Posterior vena cava (tissue), 2 donors: ENCODE results near the gene DLG5. TPM values are rescaled to one million over a fixed set of nuclear protein-coding genes. Genes with fewer than 3 reads are reported as not detected.
A peak's percentile ranks its signal among the peaks of the same experiment; 100 is the strongest.
"Not testable (repeated sequence)": the region's sequence is repeated elsewhere in the genome, so short reads cannot be mapped to it uniquely, and the experiment has no call there.

Experiments
- DNase-seq: peaks from one replicate; pipeline ENCODE4 v3.0.0-alpha.2; 2020; ENCODE audit warnings: low spot score
- intact Hi-C, 2 donors: fragments of 100-400 bp; cut with DNase I; formaldehyde crosslinking; loops; one replicate each; pipeline versions ENCODE4 v1.14.1 to v1.14.2; 2022 to 2023
- total RNA-seq, 2 donors: library from RNA; stranded (reverse); fragmentation: NEBNext Ultra II Directional; extraction: Animal tissue kit (Norgen Biotek cat#: 25700); gene quantifications; one replicate each; pipeline ENCODE4 v1.2.1, GENCODE V29; 2021
- donor health status: DM: yes; HTN: yes; CAD: no.
- donor health status: DM: yes; HTN: yes; CAD: no.

Gene DLG5
- total RNA-seq, 2 donors from 2014 or later = 34.4 to 39.9 TPM

- intact Hi-C loops = no loop called here
Measured at GRCh38 chr10:77770868-77771175, 155.7 kb downstream of the DLG5 start.

GRCh38 chr10:77770081-77770867 is 156.3 kb downstream of the DLG5 start:
- intact Hi-C loops = no loop called here
- DNase-seq = peak; percentile 52

More at GRCh38 chr10:77770868-77771175, 155.7 kb downstream of the DLG5 start:
- peak; percentile 43 for DNase-seq

DNA sequence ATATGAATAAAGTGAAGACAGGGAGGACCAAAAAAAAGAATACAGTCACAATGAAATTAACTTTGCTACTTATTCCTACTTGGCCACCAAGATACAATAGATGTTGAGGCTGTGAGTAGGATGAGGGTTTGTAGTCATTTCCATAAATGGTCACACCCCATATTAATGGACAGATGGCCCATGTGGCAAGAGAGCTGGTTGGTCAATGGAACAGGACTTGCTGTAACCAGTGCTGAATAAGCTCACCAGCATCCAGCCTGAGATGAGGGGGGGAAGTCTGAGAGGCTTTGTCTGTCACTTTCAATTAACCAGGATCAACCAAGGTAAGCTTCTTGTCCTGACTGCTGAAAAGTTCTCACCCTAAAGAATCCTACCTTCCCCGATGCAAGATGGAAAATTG is 158.5 kb downstream of the DLG5 start:
- intact Hi-C loops = no loop called here
- no peak for DNase-seq

GRCh38 chr10:77763453-77764430 is 162.8 kb downstream of the DLG5 start:
- DNase-seq = peak; percentile 50
- intact Hi-C loops = no loop called here

GRCh38 chr10:77758406-77758805 is 168.1 kb downstream of the DLG5 start:
- DNase-seq, intact Hi-C loops: not testable (repeated sequence)

DNA sequence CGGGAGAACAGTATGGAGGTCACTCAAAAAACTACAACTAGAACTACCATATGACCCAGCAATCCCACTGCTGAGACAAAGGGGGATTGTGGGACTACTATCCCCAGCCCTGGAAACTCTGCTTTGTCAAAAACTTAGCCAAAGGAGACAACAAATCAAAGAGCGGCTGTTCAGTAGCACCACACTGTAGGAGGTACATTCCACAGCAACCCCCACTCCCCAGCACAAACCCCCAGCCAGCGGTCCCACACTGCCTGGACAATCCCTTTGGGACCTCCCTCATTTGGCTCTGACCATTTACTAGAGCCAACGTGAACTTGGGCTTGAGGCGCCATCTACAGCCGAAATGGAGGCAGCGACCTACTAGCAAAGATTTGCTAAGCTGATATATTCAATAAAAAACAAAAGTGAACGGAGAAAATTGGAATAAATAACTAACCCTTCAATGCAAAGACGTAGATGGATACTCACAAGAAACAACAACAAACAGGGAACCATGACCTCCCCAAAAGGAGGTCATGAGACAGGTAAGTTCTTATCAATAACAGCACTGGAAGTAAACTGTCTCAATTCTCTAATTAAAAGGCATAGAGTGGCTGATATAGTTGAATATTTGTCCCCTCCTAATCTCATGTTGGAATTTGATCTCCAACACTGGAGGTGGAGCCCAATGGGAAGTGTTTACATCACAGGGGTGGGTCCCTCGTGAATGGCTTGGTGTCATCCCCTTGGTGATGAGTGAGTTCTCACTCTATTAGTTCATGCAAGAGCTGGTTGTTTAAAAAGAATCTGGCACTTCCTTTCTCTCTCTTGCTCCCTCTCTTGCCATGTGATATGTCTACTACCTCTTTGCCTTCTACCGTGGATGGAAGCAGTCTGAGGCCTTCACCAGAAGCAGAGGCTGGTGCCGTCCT is 170.0 kb downstream of the DLG5 start:
- intact Hi-C loops = no loop called here
- DNase-seq = no peak

GRCh38 chr10:77746047-77746707 is 180.4 kb downstream of the DLG5 start:
- peak; percentile 84 for DNase-seq
- intact Hi-C loops = no loop called here

GRCh38 chr10:77744245-77744644 is 182.3 kb downstream of the DLG5 start:
- intact Hi-C loops = no loop called here
- no peak for DNase-seq

- intact Hi-C loops = no loop called here
- DNase-seq = no peak
Measured at GRCh38 chr10:77742172-77742571, 184.4 kb downstream of the DLG5 start.

GRCh38 chr10:77741746-77742145 is 184.8 kb downstream of the DLG5 start:
- intact Hi-C loops = no loop called here
- DNase-seq = no peak

Other genes with a start within 250 kb of the DLG5 start
- 10 to 100 TPM in 1 of 2 donors, 1 to 10 TPM in 1; 8.2 to 10.1 TPM for gene POLR3A, start 102.8 kb upstream of the DLG5 start, total RNA-seq
- 1,000 to 10,000 TPM; 1,129 to 1,204 TPM for gene RPS24, start 107.1 kb upstream of the DLG5 start, total RNA-seq